Lower lobe of right lung (tissue), 2 donors: ENCODE measurements around the gene PARM1. TPM values are rescaled to one million over a fixed set of nuclear protein-coding genes. Genes with fewer than 3 reads are reported as not detected.

Source experiments
- ATAC-seq, 2 donors: fragments of 200-7000 bp; cut with Tn5 transposase; one replicate each; pipeline ENCODE4 v1.9.1; 2020 to 2022; ENCODE audit warnings: mild to moderate bottlenecking in 2 of 2, moderate library complexity in 2 of 2
- DNase-seq: peaks from one replicate; pipeline ENCODE4 v3.0.0-alpha.2; 2020
- H3K27ac ChIP-seq: fragments of 200-600 bp; one replicate; pipeline ENCODE4 v1.8.0; 2022
- H3K27me3 ChIP-seq: fragments of 200-600 bp; one replicate; pipeline ENCODE4 v1.8.0; 2022; ENCODE audit warnings: low read depth
- H3K36me3 ChIP-seq: fragments of 200-600 bp; one replicate; pipeline ENCODE4 v1.8.0; 2022; ENCODE audit warnings: mild to moderate bottlenecking
- H3K4me1 ChIP-seq: fragments of 200-600 bp; one replicate; pipeline ENCODE4 v1.8.0; 2022
- H3K4me3 ChIP-seq: fragments of 200-600 bp; one replicate; pipeline ENCODE4 v1.8.0; 2022; ENCODE audit warnings: mild to moderate bottlenecking
- H3K9me3 ChIP-seq: fragments of 200-600 bp; one replicate; pipeline ENCODE4 v1.8.0; 2022
- CTCF ChIP-seq: fragments of 200-600 bp; IDR thresholded peaks from one replicate; pipeline ENCODE4 v1.8.0; 2022; ENCODE audit warnings: antibody characterized with exemption, mild to moderate bottlenecking
- intact Hi-C: fragments of 100-400 bp; cut with DNase I; formaldehyde crosslinking; loops from one replicate; pipeline ENCODE4 v1.11.0; 2022
- total RNA-seq: library from RNA; stranded (reverse); fragmentation: NEBNext Ultra II Directional; extraction: Animal tissue kit (Norgen Biotek cat#: 25700); gene quantifications from one replicate; pipeline ENCODE4 v1.2.1, GENCODE V29; 2021
- donor health status: DM: no; HTN: yes; CAD: no; lungs with severe emphysema.

The PARM1 gene
- total RNA-seq, 1 donor from 2014 or later: 64.1 TPM

GRCh38 chr4:75051431-75051830, 118.5 kb downstream of the PARM1 start:
- intact Hi-C loops: no loop called here
- Histone ChIP-seq H3K36me3 (peaks cover 6% of the 10 kb centered on the region), H3K27me3 (no peaks in the 10 kb centered on the region), H3K4me3 (no peak overlapping the region), H3K4me1 (no peaks in the 10 kb centered on the region), H3K27ac (no peak overlapping the region), H3K9me3 (no peaks in the 10 kb centered on the region)
- no peak for TF ChIP-seq CTCF
- DNase-seq (no peak), ATAC-seq (no peak)

- no peak overlapping the region for H3K4me3 ChIP-seq
These were observed 120.4 kb downstream of the PARM1 start for GRCh38 chr4:75053352-75053751.

GRCh38 chr4:75054078-75054477, 121.2 kb downstream of the PARM1 start:
- intact Hi-C loops: no loop called here
- no peaks in the 10 kb centered on the region for H3K27me3 ChIP-seq
- no peak for TF ChIP-seq CTCF
- no peak overlapping the region for H3K4me3 ChIP-seq
- H3K27ac ChIP-seq: no peak overlapping the region
- no peak for ATAC-seq
- H3K9me3 ChIP-seq: no peaks in the 10 kb centered on the region
- H3K4me1 ChIP-seq: no peaks in the 10 kb centered on the region
- no peaks in the 10 kb centered on the region for H3K36me3 ChIP-seq
- DNase-seq: no peak

More at GRCh38 chr4:75053352-75053751, 120.4 kb downstream of the PARM1 start:
- H3K9me3 ChIP-seq: no peaks in the 10 kb centered on the region
- H3K36me3 ChIP-seq: no peaks in the 10 kb centered on the region
- H3K27ac ChIP-seq: no peak overlapping the region
- no peak for DNase-seq
- H3K27me3 ChIP-seq: no peaks in the 10 kb centered on the region
- no peak for TF ChIP-seq CTCF
- intact Hi-C loops: no loop called here
- no peaks in the 10 kb centered on the region for H3K4me1 ChIP-seq
- no peak for ATAC-seq

- intact Hi-C loops: no loop called here
- no peaks in the 10 kb centered on the region for H3K36me3 ChIP-seq
- no peaks in the 10 kb centered on the region for H3K27me3 ChIP-seq
- no peaks in the 10 kb centered on the region for H3K9me3 ChIP-seq
- ATAC-seq (no peak), DNase-seq (no peak)
- no peak for TF ChIP-seq CTCF
- H3K4me3 ChIP-seq: no peak overlapping the region
- H3K27ac ChIP-seq: no peak overlapping the region
- H3K4me1 ChIP-seq: no peaks in the 10 kb centered on the region
These were observed 123.4 kb downstream of the PARM1 start for GRCh38 chr4:75056277-75056676.

GRCh38 chr4:75057369-75057768, 124.5 kb downstream of the PARM1 start:
- peak in 1 of 2 donors; percentile 12 for ATAC-seq
- no peak overlapping the region for H3K4me3 ChIP-seq

More at GRCh38 chr4:75057369-75057768, 124.5 kb downstream of the PARM1 start:
- Histone ChIP-seq H3K4me1 (no peaks in the 10 kb centered on the region), H3K36me3 (no peaks in the 10 kb centered on the region), H3K9me3 (no peaks in the 10 kb centered on the region), H3K27ac (no peak overlapping the region), H3K27me3 (no peaks in the 10 kb centered on the region)
- no peak for DNase-seq
- intact Hi-C loops: no loop called here
- TF ChIP-seq CTCF: no peak
